HCT116 (cell line): Measurements from ENCODE around the gene CDHR1. TPM values are rescaled to one million over a fixed set of nuclear protein-coding genes. Genes with fewer than 3 reads are reported as not detected.

Experiments used
- ATAC-seq: fragments of 200-7000 bp; cut with Tn5 transposase; 2 replicates; pipeline ENCODE4 v1.9.1; 2020; ENCODE audit warnings: mild to moderate bottlenecking, moderate library complexity
- BruUV-seq: library from RNA; stranded (reverse); fragments of 400-500 nt; replicated peaks from 2 replicates; lab custom pipeline; 2021; lab: Mats Ljungman, UMichigan
- CTCF ChIA-PET: fragments of 300-600 bp; sonication (Branson Sonifier 250); formaldehyde crosslinking; loops from one replicate; lab custom pipeline; 2021; ENCODE audit warnings: antibody characterized with exemption; lab: Charles Lee
- POLR2A ChIA-PET: fragments of 300-600, 350-600 bp; sonication (Branson Sonifier 250); formaldehyde crosslinking; loops from one replicate; lab custom pipeline; 2021; ENCODE audit warnings: antibody characterized with exemption; lab: Charles Lee
- RAD21 ChIA-PET, 2 experiments: fragments of 300-600 bp; sonication (Branson Sonifier 250); formaldehyde crosslinking; loops; one replicate each; lab custom pipeline; 2023; ENCODE audit warnings: low total read pairs in 2 of 2; ENCODE audit not compliant: uncharacterized antibody in 2 of 2, unreplicated experiment in 2 of 2, low non-redundant PET in 1 of 2; lab: Charles Lee
- DNase-seq: peaks from one replicate; pipeline ENCODE4 v3.0.0-alpha.2; 2010; ENCODE audit warnings: low read depth, low spot score
- H2AFZ ChIP-seq: fragments of 200-600 bp; shearing (Covaris generic), sonication (generic); 2 replicates; pipeline ENCODE4 v1.6.1; 2017; ENCODE audit warnings: low read depth, mixed run types, mixed read lengths, antibody characterized with exemption, low read length; ENCODE audit not compliant: poor library complexity, severe bottlenecking
- H3K27ac ChIP-seq: 2 replicates; pipeline ENCODE4 v1.5.1; 2012; ENCODE audit warnings: low read depth, low read length
- H3K27me3 ChIP-seq: fragments of 200-600 bp; sonication (generic); 2 replicates; pipeline ENCODE4 v1.6.1; 2016; ENCODE audit warnings: mixed run types, low read length, mixed read lengths; ENCODE audit not compliant: insufficient read depth
- H3K36me3 ChIP-seq, 2 experiments: fragments of 200-500 bp in 1 of 2; fragments of 200-600 bp in 1 of 2; sonication (Bioruptor generic) in 1 of 2; sonication (generic) in 1 of 2; 2 replicates each; pipeline versions ENCODE4 v1.5.1 to v1.6.1; 2014 to 2016; ENCODE audit warnings: low read length in 2 of 2, inconsistent platforms in 1 of 2, mixed read lengths in 1 of 2, mixed run types in 1 of 2; ENCODE audit not compliant: insufficient read depth in 2 of 2, control insufficient read depth in 1 of 2
- H3K4me1 ChIP-seq, 2 experiments: fragments of 200-600 bp in 1 of 2; sonication (generic) in 1 of 2; 2 replicates each; pipeline versions ENCODE4 v1.5.1 to v1.6.1; 2012 to 2017; ENCODE audit warnings: low read length in 2 of 2, inconsistent platforms in 1 of 2, mild to moderate bottlenecking in 1 of 2, mixed read lengths in 1 of 2, mixed run types in 1 of 2, moderate library complexity in 1 of 2; ENCODE audit not compliant: insufficient read depth in 2 of 2, control insufficient read depth in 1 of 2
- H3K4me2 ChIP-seq: fragments of 200-600 bp; sonication (generic); 2 replicates; pipeline ENCODE4 v1.6.1; 2017; ENCODE audit warnings: mixed run types, low read length, mixed read lengths
- H3K4me3 ChIP-seq, 2 experiments: fragments of 200-600 bp in 1 of 2; sonication (generic) in 1 of 2; replicated peaks in 1 of 2; 2 replicates each; pipeline ENCODE4 v1.5.1; 2011 to 2016; ENCODE audit warnings: low read length in 2 of 2, control low read depth in 1 of 2, low read depth in 1 of 2, mild to moderate bottlenecking in 1 of 2, mixed read lengths in 1 of 2, mixed run types in 1 of 2
- H3K79me2 ChIP-seq: fragments of 200-600 bp; sonication (generic); 2 replicates; pipeline ENCODE4 v1.6.1; 2017; ENCODE audit warnings: mild to moderate bottlenecking, mixed run types, low read length, moderate library complexity, mixed read lengths; ENCODE audit not compliant: insufficient read depth
- H3K9ac ChIP-seq: fragments of 200-600 bp; sonication (generic); 2 replicates; pipeline ENCODE4 v1.6.1; 2016; ENCODE audit warnings: low read length, mixed read lengths
- H3K9me2 ChIP-seq: fragments of 200-600 bp; sonication (generic), shearing (Covaris generic); 2 replicates; pipeline ENCODE4 v1.6.1; 2017; ENCODE audit warnings: mixed run types, mild to moderate bottlenecking, moderate library complexity; ENCODE audit not compliant: insufficient read depth
- H3K9me3 ChIP-seq, 2 experiments: fragments of 200-500 bp in 1 of 2; fragments of 200-600 bp in 1 of 2; sonication (Bioruptor generic) in 1 of 2; sonication (generic) in 1 of 2; 2 replicates each; pipeline ENCODE4 v1.6.1; 2014 to 2017; ENCODE audit warnings: low read length in 2 of 2, mixed read lengths in 2 of 2, inconsistent platforms in 1 of 2, low read depth in 1 of 2, mild to moderate bottlenecking in 1 of 2, mixed run types in 1 of 2, moderate library complexity in 1 of 2; ENCODE audit not compliant: control insufficient read depth in 1 of 2, insufficient read depth in 1 of 2
- H4K20me1 ChIP-seq: fragments of 200-600 bp; sonication (generic), shearing (Covaris generic); 2 replicates; pipeline ENCODE4 v1.6.1; 2017; ENCODE audit warnings: mixed run types, mild to moderate bottlenecking, moderate library complexity; ENCODE audit not compliant: insufficient read depth
- CBX3 ChIP-seq: IDR thresholded peaks from 2 replicates; pipeline ENCODE4 v1.6.1; 2012; ENCODE audit warnings: low read depth
- EZH2phosphoT487 ChIP-seq: fragments of 200-600 bp; IDR thresholded peaks from 2 replicates; pipeline ENCODE4 v1.6.1; 2018; ENCODE audit warnings: antibody characterized with exemption, borderline replicate concordance
- MAX ChIP-seq: IDR thresholded peaks from 2 replicates; pipeline ENCODE4 v1.6.1; 2012
- POLR2A ChIP-seq: IDR thresholded peaks from 2 replicates; pipeline ENCODE4 v1.7.0; 2011; ENCODE audit warnings: borderline replicate concordance; ENCODE audit not compliant: insufficient read depth, insufficient read length; ENCODE audit errors: extremely low read depth
- POLR2AphosphoS5 ChIP-seq: IDR thresholded peaks from 2 replicates; pipeline ENCODE4 v1.6.1; 2011; ENCODE audit warnings: mild to moderate bottlenecking, low read depth, low read length, moderate library complexity
- REST ChIP-seq: IDR thresholded peaks from 2 replicates; pipeline ENCODE4 v1.6.1; 2012; ENCODE audit warnings: low read depth
- SIN3A ChIP-seq: IDR thresholded peaks from 2 replicates; pipeline ENCODE4 v1.6.1; 2012; ENCODE audit warnings: low read depth
- SP1 ChIP-seq: IDR thresholded peaks from 2 replicates; pipeline ENCODE4 v1.6.1; 2012; ENCODE audit warnings: low read depth
- ZBTB33 ChIP-seq: IDR thresholded peaks from 2 replicates; pipeline ENCODE4 v1.6.1; 2011; ENCODE audit warnings: mild to moderate bottlenecking, low read length, moderate library complexity; ENCODE audit not compliant: insufficient replicate concordance; ENCODE audit errors: extremely low read depth
- intact Hi-C: fragments of 100-400 bp; cut with micrococcal nuclease; formaldehyde crosslinking; loops from 2 replicates; pipeline ENCODE4 v1.10.0; 2022
- total RNA-seq: library from RNA; stranded (reverse); gene quantifications from one replicate; pipeline ENCODE4 v1.2.1, GENCODE V29; 2021; ENCODE audit not compliant: unreplicated experiment

CDHR1 gene
- total RNA-seq, 1 experiment from 2014 or later: not detected

- TF ChIP-seq REST (no peak), MAX (no peak), SP1 (no peak)
These were observed 32.3 kb downstream of the CDHR1 start (continued) for GRCh38 chr10:84226616-84227015.

- Histone ChIP-seq H3K79me2 (no peaks in the 10 kb centered on the region), H3K9ac (no peak overlapping the region), H3K4me1 (no peaks in the 10 kb centered on the region), H3K27me3 (peaks cover 31% of the 10 kb centered on the region), H3K9me3 (no peaks in the 10 kb centered on the region), H2AFZ (no peak overlapping the region), H4K20me1 (no peaks in the 10 kb centered on the region), H3K27ac (no peak overlapping the region), H3K36me3 (no peaks in the 10 kb centered on the region), H3K9me2 (no peaks in the 10 kb centered on the region), H3K4me2 (no peak overlapping the region), H3K4me3 (no peak overlapping the region)
- DNase-seq (no peak), ATAC-seq (no peak)
- ChIA-PET POLR2A (no interaction called here), RAD21 (no interaction called here), CTCF (interaction anchor here (0.8 kb wide), 1 partner anchor 29 kb away, joined by 3 read pairs; no protein-coding TSS in a partner anchor)
- intact Hi-C loops: no loop called here
- BruUV-seq: no TSS peak
- TF ChIP-seq EZH2phosphoT487 (no peak), POLR2A (no peak), CBX3 (no peak), SIN3A (no peak), POLR2AphosphoS5 (no peak), ZBTB33 (no peak)
These were observed 33.5 kb downstream of the CDHR1 start for GRCh38 chr10:84227810-84228209.
